HuH-7.5 (cell line): Measurements from ENCODE around the gene ACSL4.

Experiments used
- DNase-seq: peaks from one replicate; pipeline ENCODE4 v3.0.0; 2011; ENCODE audit warnings: low spot score

ACSL4 gene

GRCh38 chrX:109600237-109600651, 132.8 kb downstream of the ACSL4 start:
- no peak for DNase-seq

- DNase-seq, result no peak
These were observed 137.0 kb downstream of the ACSL4 start for GRCh38 chrX:109596015-109596414.
